HepG2 (cell line): ENCODE measurements around the gene ACOT8. TPM values are rescaled to one million over a fixed set of nuclear protein-coding genes. Genes with fewer than 3 reads are reported as not detected.

ENCODE experiments used
- ATRX ChIP-seq: sonication (generic); formaldehyde crosslinking; IDR thresholded peaks from 2 replicates; pipeline ENCODE4 v1.4.0; 2020; ENCODE audit warnings: missing genetic modification reagents, borderline replicate concordance
- KDM3A ChIP-seq: IDR thresholded peaks from 2 replicates; pipeline ENCODE4 v1.6.1; 2018; ENCODE audit warnings: low read depth, missing compliant biosample characterization
- KLF12 ChIP-seq: sonication (generic); formaldehyde crosslinking; IDR thresholded peaks from 2 replicates; pipeline ENCODE4 v1.4.0; 2020; ENCODE audit warnings: missing genetic modification reagents, borderline replicate concordance
- NFE2L1 ChIP-seq: sonication (generic); formaldehyde crosslinking; IDR thresholded peaks from 2 replicates; pipeline ENCODE4 v1.4.0; 2020; ENCODE audit warnings: missing genetic modification reagents, mild to moderate bottlenecking, borderline replicate concordance
- PHF20 ChIP-seq: sonication (generic); formaldehyde crosslinking; IDR thresholded peaks from 2 replicates; pipeline ENCODE4 v1.5.0; 2020; ENCODE audit warnings: mild to moderate bottlenecking, missing genetic modification reagents
- POLR2AphosphoS5 ChIP-seq: IDR thresholded peaks from 2 replicates; pipeline ENCODE4 v1.6.1; 2012; ENCODE audit warnings: low read depth, low read length
- RBFOX2 ChIP-seq: fragments of 200-400 bp; formaldehyde crosslinking; IDR thresholded peaks from 2 replicates; pipeline ENCODE4 v1.6.1; 2017; ENCODE audit warnings: low read depth, mild to moderate bottlenecking, low read length
- SALL2 ChIP-seq: sonication (generic); formaldehyde crosslinking; IDR thresholded peaks from 2 replicates; pipeline ENCODE4 v1.8.1; 2023; ENCODE audit warnings: mild to moderate bottlenecking, missing genetic modification reagents, inconsistent platforms
- SNRNP70 ChIP-seq: fragments of 200-400 bp; formaldehyde crosslinking; IDR thresholded peaks from 2 replicates; pipeline ENCODE4 v1.6.1; 2017; ENCODE audit warnings: mild to moderate bottlenecking, low read depth, low read length, moderate library complexity
- SP1 ChIP-seq, 2 experiments: fragments of 450-650 bp in 1 of 2; sonication (generic) in 1 of 2; formaldehyde crosslinking in 1 of 2; IDR thresholded peaks; 2 replicates each; pipeline versions ENCODE4 v1.4.0 to v1.6.1; 2016 to 2020; ENCODE audit warnings: missing genetic modification reagents in 1 of 2
- ZNF510 ChIP-seq: sonication (generic); formaldehyde crosslinking; IDR thresholded peaks from 2 replicates; pipeline ENCODE4 v1.4.0; 2020; ENCODE audit warnings: low read depth, mild to moderate bottlenecking, missing genetic modification reagents
- ZNF746 ChIP-seq: sonication (generic); formaldehyde crosslinking; IDR thresholded peaks from 2 replicates; pipeline ENCODE4 v1.8.0; 2022; ENCODE audit warnings: mild to moderate bottlenecking, missing genetic modification reagents
- polyA plus RNA-seq, 8 experiments: library from polyadenylated mRNA; depleted of rRNA in 3 of 8; stranded (reverse) in 7 of 8; unstranded in 1 of 8; fragments of >200 nt; fragmentation: Illumina TruSeq in 4 of 8; extraction: Trizol in 4 of 8; gene quantifications; 2 replicates each; pipeline versions ENCODE4 v1.2.1 to v1.2.3, GENCODE V29; 2011 to 2016; ENCODE audit warnings: low read depth in 4 of 8, missing spikeins in 1 of 8, mixed read lengths in 1 of 8; ENCODE audit not compliant: insufficient read depth in 1 of 8
- total RNA-seq, 5 experiments: library from RNA; depleted of rRNA; stranded (reverse); fragments of >200 nt; fragmentation: Illumina TruSeq; extraction: Trizol; gene quantifications; 2 replicates each; pipeline ENCODE4 v1.2.3, GENCODE V29; 2016; ENCODE audit warnings: low read depth in 1 of 5
- TF ChIP-seq, protein P1 (sequence below): sonication (generic); formaldehyde crosslinking; IDR thresholded peaks from 2 replicates; pipeline ENCODE4 v1.8.0; 2022; ENCODE audit warnings: missing genetic modification reagents, mild to moderate bottlenecking, borderline replicate concordance
- TF ChIP-seq, protein P2 (sequence below): sonication (generic); formaldehyde crosslinking; IDR thresholded peaks from 2 replicates; pipeline ENCODE4 v1.4.0; 2020; ENCODE audit warnings: missing genetic modification reagents
- TF ChIP-seq, protein P3 (sequence below): sonication (generic); formaldehyde crosslinking; IDR thresholded peaks from 2 replicates; pipeline ENCODE4 v1.4.0; 2020; ENCODE audit warnings: mild to moderate bottlenecking, missing genetic modification reagents
- TF ChIP-seq, protein P4 (sequence below): sonication (generic); formaldehyde crosslinking; IDR thresholded peaks from one replicate; pipeline ENCODE4 v1.5.1; 2020; ENCODE audit warnings: mild to moderate bottlenecking, missing genetic modification reagents; ENCODE audit errors: not compliant biosample characterization

The ACOT8 gene
- total and polyA plus RNA-seq, 2 of the 13 experiments (the other 11 are each of a cell fraction or from before 2014, with no cell fraction given) = 31.4 to 45.5 TPM

DNA sequence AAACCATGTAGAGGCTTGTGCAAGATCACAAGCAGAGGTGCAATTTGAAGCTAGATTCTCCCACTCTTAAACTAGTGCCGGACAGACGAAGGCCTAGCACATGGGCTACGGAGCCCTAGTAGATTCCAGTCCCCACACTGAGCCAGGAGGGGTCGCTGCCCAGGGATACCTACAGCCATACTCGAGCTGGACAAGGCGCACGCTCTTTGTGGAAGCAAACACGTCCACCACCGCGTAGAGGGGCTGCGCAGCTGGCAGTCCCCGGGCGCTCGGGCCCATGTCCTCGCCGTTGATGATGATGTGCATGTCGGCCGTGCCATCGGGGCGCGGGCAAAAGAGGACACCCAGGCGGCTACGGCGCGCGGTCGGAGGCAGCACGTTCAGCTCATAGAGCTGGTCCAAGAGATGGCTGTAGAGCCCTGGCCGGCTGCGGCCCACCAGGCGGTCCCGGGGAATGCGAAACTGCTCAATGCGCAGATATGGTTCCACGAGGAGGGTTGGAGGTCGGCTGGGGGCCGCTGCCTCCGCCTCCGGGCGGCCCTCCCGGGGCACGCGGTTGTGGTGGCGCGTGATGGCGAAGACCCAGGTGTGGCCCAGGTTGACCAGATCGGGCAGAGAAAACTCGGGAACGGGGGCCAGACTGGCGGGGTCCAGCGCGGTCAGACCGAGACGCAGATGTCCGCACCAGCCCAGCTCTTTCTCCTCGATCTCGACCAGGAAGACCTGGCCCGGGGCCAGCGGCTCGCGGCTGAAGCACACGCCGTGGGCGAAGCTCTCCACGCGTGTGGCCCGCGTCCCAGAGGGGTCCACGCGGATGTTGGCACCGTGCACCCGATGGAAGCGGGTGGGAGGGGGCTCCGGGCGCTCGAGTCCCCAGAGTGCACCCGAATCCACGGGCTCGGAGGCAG, 33.1 kb upstream of the ACOT8 start (continued):
- TF ChIP-seq POLR2AphosphoS5 (peak; percentile 74), RBFOX2 (peak; percentile 94), ZNF746 (0 out of 2 replicates have a peak, but pooled peaks have one; percentile 37), SALL2 (CRISPR knock-in tag) (peak; percentile 81), KDM3A (CRISPR knock-in tag) (peak; percentile 70; the same call in 1 of the 2 replicates), ATRX (CRISPR knock-in tag) (no peak), ZNF510 (no peak), PHF20 (CRISPR knock-in tag) (no peak), KLF12 (no peak), SP1 (IDR thresholded peaks at IDR 0.05) (no peak), SP1 (CRISPR knock-in tag; IDR thresholded peaks at IDR 0.05) (peak; percentile 54), SNRNP70 (no peak), NFE2L1 (CRISPR knock-in tag) (0 out of 2 replicates have a peak, but pooled peaks have one; percentile 17)
- TF ChIP-seq, protein P1, sequence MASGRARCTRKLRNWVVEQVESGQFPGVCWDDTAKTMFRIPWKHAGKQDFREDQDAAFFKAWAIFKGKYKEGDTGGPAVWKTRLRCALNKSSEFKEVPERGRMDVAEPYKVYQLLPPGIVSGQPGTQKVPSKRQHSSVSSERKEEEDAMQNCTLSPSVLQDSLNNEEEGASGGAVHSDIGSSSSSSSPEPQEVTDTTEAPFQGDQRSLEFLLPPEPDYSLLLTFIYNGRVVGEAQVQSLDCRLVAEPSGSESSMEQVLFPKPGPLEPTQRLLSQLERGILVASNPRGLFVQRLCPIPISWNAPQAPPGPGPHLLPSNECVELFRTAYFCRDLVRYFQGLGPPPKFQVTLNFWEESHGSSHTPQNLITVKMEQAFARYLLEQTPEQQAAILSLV (CRISPR knock-in tag) = peak; percentile 52
- TF ChIP-seq, protein P2, sequence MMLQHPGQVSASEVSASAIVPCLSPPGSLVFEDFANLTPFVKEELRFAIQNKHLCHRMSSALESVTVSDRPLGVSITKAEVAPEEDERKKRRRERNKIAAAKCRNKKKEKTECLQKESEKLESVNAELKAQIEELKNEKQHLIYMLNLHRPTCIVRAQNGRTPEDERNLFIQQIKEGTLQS (CRISPR knock-in tag) = peak; percentile 2; the same call in 1 of the 2 replicates
- TF ChIP-seq, protein P3, sequence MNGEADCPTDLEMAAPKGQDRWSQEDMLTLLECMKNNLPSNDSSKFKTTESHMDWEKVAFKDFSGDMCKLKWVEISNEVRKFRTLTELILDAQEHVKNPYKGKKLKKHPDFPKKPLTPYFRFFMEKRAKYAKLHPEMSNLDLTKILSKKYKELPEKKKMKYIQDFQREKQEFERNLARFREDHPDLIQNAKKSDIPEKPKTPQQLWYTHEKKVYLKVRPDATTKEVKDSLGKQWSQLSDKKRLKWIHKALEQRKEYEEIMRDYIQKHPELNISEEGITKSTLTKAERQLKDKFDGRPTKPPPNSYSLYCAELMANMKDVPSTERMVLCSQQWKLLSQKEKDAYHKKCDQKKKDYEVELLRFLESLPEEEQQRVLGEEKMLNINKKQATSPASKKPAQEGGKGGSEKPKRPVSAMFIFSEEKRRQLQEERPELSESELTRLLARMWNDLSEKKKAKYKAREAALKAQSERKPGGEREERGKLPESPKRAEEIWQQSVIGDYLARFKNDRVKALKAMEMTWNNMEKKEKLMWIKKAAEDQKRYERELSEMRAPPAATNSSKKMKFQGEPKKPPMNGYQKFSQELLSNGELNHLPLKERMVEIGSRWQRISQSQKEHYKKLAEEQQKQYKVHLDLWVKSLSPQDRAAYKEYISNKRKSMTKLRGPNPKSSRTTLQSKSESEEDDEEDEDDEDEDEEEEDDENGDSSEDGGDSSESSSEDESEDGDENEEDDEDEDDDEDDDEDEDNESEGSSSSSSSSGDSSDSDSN (CRISPR knock-in tag) = peak; percentile 65
- TF ChIP-seq, protein P4, sequence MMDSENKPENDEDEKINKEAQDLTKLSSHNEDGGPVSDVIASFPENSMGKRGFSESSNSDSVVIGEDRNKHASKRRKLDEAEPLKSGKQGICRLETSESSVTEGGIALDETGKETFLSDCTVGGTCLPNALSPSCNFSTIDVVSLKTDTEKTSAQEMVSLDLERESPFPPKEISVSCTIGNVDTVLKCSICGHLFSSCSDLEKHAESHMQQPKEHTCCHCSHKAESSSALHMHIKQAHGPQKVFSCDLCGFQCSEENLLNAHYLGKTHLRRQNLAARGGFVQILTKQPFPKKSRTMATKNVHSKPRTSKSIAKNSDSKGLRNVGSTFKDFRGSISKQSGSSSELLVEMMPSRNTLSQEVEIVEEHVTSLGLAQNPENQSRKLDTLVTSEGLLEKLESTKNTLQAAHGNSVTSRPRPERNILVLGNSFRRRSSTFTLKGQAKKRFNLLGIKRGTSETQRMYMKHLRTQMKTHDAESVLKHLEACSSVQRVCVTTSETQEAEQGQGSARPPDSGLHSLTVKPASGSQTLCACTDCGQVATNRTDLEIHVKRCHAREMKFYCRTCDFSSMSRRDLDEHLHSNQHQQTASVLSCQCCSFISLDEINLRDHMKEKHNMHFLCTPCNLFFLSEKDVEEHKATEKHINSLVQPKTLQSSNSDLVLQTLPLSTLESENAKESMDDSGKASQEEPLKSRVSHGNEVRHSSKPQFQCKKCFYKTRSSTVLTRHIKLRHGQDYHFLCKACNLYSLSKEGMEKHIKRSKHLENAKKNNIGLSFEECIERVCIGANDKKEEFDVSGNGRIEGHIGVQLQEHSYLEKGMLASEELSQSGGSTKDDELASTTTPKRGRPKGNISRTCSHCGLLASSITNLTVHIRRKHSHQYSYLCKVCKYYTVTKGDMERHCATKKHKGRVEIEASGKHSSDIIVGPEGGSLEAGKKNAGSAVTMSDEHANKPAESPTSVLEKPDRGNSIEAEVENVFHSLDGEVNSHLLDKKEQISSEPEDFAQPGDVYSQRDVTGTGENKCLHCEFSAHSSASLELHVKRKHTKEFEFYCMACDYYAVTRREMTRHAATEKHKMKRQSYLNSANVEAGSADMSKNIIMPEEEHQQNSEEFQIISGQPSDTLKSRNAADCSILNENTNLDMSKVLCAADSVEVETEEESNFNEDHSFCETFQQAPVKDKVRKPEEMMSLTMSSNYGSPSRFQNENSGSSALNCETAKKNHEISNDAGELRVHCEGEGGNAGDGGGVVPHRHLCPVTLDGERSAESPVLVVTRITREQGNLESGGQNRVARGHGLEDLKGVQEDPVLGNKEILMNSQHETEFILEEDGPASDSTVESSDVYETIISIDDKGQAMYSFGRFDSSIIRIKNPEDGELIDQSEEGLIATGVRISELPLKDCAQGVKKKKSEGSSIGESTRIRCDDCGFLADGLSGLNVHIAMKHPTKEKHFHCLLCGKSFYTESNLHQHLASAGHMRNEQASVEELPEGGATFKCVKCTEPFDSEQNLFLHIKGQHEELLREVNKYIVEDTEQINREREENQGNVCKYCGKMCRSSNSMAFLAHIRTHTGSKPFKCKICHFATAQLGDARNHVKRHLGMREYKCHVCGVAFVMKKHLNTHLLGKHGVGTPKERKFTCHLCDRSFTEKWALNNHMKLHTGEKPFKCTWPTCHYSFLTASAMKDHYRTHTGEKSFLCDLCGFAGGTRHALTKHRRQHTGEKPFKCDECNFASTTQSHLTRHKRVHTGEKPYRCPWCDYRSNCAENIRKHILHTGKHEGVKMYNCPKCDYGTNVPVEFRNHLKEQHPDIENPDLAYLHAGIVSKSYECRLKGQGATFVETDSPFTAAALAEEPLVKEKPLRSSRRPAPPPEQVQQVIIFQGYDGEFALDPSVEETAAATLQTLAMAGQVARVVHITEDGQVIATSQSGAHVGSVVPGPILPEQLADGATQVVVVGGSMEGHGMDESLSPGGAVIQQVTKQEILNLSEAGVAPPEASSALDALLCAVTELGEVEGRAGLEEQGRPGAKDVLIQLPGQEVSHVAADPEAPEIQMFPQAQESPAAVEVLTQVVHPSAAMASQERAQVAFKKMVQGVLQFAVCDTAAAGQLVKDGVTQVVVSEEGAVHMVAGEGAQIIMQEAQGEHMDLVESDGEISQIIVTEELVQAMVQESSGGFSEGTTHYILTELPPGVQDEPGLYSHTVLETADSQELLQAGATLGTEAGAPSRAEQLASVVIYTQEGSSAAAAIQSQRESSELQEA = peak; percentile 76
